ENCODE results near the gene AK3.

DNA sequence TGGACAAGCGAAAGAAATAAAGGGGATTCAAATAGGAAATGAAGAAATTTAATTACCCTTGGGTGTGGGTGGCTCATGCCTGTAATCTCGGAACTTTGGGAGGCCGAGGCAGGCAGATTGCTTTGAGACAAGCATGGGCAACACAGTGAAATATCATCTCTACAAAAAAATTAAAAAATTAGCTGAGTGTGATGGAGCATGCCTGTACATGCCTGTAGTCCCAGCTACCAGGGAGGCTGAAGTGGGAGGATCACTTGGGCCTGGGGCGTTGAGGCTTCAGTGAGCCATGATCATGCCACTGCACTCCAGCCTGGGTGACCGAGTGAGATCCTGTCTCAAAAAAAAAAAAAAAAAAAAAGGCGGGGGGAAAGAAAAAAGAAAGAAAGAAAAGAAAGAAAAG lies 47.7 kb upstream of the AK3 start:
- TF ChIP-seq, protein P1, sequence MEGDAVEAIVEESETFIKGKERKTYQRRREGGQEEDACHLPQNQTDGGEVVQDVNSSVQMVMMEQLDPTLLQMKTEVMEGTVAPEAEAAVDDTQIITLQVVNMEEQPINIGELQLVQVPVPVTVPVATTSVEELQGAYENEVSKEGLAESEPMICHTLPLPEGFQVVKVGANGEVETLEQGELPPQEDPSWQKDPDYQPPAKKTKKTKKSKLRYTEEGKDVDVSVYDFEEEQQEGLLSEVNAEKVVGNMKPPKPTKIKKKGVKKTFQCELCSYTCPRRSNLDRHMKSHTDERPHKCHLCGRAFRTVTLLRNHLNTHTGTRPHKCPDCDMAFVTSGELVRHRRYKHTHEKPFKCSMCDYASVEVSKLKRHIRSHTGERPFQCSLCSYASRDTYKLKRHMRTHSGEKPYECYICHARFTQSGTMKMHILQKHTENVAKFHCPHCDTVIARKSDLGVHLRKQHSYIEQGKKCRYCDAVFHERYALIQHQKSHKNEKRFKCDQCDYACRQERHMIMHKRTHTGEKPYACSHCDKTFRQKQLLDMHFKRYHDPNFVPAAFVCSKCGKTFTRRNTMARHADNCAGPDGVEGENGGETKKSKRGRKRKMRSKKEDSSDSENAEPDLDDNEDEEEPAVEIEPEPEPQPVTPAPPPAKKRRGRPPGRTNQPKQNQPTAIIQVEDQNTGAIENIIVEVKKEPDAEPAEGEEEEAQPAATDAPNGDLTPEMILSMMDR (IDR thresholded peaks at IDR 0.05) = no peak
- no peak for TF ChIP-seq ZFX (IDR thresholded peaks at IDR 0.05; ENCODE audit: borderline replicate concordance)

All from 22Rv1 (cell line).